Measurements from ENCODE around the gene PIEZO2.

Gene PIEZO2

DNA sequence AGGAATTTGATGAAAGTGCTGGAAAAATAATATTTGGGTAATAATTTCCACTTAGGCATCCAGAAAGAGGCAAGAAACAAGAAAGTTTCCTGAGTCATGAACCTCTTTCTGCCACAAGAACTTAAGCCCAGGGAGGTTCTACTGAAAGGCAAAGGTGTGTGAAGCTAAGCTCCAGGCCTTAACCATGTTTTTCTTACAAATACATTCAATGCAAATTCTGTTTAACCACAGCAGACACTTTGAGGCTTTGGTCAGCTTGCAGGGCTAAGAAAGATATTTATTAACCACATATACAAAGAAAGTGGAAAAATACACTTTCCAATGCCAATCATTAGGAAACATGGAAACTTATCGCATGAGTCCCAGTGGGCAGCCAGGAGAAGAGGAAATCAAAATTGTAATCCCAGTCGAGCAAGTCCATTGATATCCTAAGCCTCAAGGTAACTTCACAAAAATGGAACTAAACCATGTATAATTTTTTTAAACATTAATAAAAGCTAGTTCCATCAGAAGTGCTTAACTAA lies 68.3 kb downstream of the PIEZO2 start:
- TF ChIP-seq, protein P1, sequence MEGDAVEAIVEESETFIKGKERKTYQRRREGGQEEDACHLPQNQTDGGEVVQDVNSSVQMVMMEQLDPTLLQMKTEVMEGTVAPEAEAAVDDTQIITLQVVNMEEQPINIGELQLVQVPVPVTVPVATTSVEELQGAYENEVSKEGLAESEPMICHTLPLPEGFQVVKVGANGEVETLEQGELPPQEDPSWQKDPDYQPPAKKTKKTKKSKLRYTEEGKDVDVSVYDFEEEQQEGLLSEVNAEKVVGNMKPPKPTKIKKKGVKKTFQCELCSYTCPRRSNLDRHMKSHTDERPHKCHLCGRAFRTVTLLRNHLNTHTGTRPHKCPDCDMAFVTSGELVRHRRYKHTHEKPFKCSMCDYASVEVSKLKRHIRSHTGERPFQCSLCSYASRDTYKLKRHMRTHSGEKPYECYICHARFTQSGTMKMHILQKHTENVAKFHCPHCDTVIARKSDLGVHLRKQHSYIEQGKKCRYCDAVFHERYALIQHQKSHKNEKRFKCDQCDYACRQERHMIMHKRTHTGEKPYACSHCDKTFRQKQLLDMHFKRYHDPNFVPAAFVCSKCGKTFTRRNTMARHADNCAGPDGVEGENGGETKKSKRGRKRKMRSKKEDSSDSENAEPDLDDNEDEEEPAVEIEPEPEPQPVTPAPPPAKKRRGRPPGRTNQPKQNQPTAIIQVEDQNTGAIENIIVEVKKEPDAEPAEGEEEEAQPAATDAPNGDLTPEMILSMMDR (conservative IDR thresholded peaks at IDR 0.05; ENCODE audit: low read length): no peak
- no peak for DNase-seq (ENCODE audit: low read depth)
- H3K4me3 ChIP-seq (ENCODE audit: low read length): no peak overlapping the region

DNA sequence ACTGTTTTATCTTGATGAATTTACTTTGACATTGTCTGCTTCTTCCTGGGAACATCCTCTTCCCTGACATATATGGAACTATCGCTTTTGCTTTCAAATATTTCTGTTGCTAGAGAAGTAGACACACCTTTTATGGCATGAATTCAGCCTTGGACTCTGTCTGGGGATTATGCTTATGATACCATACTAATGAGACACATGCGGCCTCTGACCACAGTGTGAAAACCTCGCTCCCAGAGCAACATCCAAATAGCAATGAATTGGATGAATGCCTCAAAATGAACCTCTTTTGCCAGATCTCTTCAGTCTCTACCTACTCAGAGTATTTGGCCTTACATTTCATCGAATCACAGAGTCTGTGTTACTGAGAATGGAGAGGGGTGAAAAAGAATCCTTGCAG lies 70.9 kb downstream of the PIEZO2 start:
- TF ChIP-seq, protein P1 (conservative IDR thresholded peaks at IDR 0.05; ENCODE audit: low read length): no peak
- DNase-seq (ENCODE audit: low read depth): peak; percentile 15
- no peak overlapping the region for H3K4me3 ChIP-seq (ENCODE audit: low read length)

DNA sequence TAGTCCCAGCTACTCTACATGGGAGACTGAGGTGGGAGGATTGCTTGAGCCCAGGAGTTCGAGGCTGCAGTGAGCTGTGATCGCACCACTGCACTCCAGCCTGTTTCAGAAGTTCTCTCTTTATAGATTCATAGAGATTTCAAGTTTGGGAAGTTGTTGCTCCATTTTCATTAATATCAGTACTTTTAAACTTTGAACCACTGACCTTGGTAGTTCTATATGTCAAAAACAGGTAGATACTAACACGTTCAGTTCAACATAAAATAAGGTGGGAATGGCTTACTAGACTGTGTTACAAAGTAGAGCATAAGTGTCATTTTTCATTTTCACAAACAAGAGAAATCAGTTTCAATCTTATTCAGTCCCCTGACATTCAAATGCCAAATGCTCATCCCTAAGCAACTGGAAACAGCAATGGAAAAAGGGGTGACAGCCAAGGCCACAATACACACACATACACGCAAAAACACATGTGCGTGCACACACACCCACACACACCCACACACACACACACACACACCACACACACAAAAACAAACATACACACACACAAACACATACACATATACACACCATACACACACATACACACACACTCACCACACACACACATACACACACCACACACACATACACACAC lies 71.7 kb downstream of the PIEZO2 start:
- DNase-seq (ENCODE audit: low read depth): no peak
- TF ChIP-seq, protein P1 (conservative IDR thresholded peaks at IDR 0.05; ENCODE audit: low read length): no peak
- H3K4me3 ChIP-seq (ENCODE audit: low read length): no peak overlapping the region

DNA sequence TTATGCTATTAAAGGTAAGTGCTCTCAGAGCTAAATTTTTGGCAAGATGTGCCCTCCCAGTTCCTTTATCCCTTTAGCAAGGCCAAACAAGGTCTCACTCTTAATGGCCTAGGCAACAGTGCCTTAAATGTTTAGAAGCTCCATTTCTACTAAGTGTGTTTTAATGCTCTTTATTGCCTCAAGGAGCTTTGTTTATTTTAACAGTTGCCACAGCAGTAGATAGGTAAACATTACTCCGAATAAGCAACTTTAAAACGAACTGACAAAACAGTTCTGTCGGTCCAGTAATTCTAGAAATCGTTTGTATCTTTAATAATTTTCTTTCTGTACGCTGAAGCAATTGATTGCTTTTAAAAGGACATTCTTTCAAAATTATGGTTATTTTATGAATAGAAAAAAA lies 74.5 kb downstream of the PIEZO2 start:
- TF ChIP-seq, protein P1 (conservative IDR thresholded peaks at IDR 0.05; ENCODE audit: low read length): no peak
- no peak overlapping the region for H3K4me3 ChIP-seq (ENCODE audit: low read length)
- no peak for DNase-seq (ENCODE audit: low read depth)

DNA sequence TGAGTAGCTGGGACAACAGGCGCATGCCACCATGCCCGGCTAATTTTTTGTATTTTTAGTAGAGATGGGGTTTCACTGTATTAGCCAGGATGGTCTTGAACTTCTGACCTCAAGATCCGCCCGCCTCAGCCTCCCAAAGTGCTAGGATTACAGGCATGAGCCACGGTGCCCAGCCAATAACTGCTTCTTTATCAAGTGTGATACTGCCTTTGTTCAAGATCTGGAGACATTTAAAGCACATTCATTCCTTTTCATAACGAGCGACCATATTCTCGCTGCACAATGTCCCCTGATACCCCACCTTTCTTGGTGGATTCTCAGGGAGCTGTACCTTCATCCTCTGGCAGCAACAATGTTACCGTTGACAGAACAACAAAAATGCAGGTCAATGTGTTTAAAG lies 75.4 kb downstream of the PIEZO2 start:
- TF ChIP-seq, protein P1 (conservative IDR thresholded peaks at IDR 0.05; ENCODE audit: low read length): no peak
- DNase-seq (ENCODE audit: low read depth): no peak
- no peak overlapping the region for H3K4me3 ChIP-seq (ENCODE audit: low read length)

DNA sequence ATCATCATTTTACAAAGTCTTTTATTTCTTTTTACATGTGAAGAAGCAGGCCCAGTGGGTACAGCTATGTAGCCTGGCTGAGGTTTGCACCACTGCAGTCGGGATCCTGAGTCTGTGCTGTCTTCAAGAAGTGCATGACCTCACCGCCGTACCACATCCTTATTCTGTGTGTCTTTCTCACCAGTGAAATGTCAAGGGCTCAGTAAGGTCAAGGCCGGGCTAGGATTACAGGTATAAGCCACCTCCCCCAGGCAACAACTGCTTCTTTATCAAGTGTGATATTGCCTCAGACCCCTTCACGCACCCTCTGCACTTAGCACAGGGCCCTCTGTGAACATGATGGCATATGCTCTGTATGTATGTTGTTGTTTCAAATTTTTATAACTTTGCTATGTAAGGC lies 76.7 kb downstream of the PIEZO2 start:
- TF ChIP-seq, protein P1 (conservative IDR thresholded peaks at IDR 0.05; ENCODE audit: low read length): no peak
- no peak for DNase-seq (ENCODE audit: low read depth)
- H3K4me3 ChIP-seq (ENCODE audit: low read length): no peak overlapping the region

DNA sequence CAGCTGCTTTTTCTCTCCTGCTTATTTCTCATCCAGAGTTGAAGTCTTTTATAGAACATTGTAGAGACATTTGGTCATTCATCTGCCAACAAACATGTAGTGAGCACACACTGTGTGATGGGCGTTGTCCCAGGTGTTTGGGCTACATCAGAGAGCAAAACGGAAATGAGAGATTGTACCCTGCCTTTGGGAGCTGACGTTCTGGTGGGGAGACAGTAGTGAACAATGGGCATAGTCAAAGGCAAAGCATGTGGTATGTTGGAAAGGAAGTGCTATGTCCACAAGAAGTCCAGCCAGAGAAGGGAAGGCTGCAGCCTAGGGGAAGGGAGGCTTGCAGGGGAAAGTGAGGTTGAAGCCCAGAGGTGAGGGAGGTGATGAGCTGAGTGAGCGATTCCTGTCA lies 78.1 kb downstream of the PIEZO2 start:
- TF ChIP-seq, protein P1 (conservative IDR thresholded peaks at IDR 0.05; ENCODE audit: low read length): no peak
- H3K4me3 ChIP-seq (ENCODE audit: low read length): no peak overlapping the region
- DNase-seq (ENCODE audit: low read depth): no peak

All from AG10803 (cell line).